WERI-Rb-1 (cell line): ENCODE data around the gene FAM135A.

Source experiments
- DNase-seq: peaks from one replicate; pipeline ENCODE4 v3.0.0-alpha.2; 2020
- H3K27ac ChIP-seq: fragments of 250-450 bp; sonication (Bioruptor Pico); 2 replicates; pipeline ENCODE4 v1.5.1; 2020; ENCODE audit warnings: mild to moderate bottlenecking, moderate library complexity
- H3K27me3 ChIP-seq: fragments of 250-450 bp; sonication (Bioruptor Pico); 2 replicates; pipeline ENCODE4 v1.5.1; 2021; ENCODE audit warnings: mild to moderate bottlenecking, low read depth, moderate library complexity; ENCODE audit not compliant: insufficient read depth, severe bottlenecking
- H3K36me3 ChIP-seq: fragments of 250-450 bp; sonication (Bioruptor Pico); 2 replicates; pipeline ENCODE4 v1.5.1; 2020; ENCODE audit warnings: mild to moderate bottlenecking, moderate library complexity
- H3K4me3 ChIP-seq: 2 replicates; pipeline ENCODE4 v1.5.1; 2011; ENCODE audit warnings: low read depth, mild to moderate bottlenecking, control low read depth, low read length
- H3K9me3 ChIP-seq: fragments of 250-450 bp; sonication (Bioruptor Pico); 2 replicates; pipeline ENCODE4 v1.5.1; 2021; ENCODE audit warnings: mild to moderate bottlenecking, moderate library complexity; ENCODE audit not compliant: severe bottlenecking
- TF ChIP-seq, protein P1 (sequence below): IDR thresholded peaks from 2 replicates; pipeline ENCODE4 v1.5.1; 2011; ENCODE audit warnings: low read depth, mild to moderate bottlenecking, control low read depth, inconsistent platforms, low read length

FAM135A gene

DNA sequence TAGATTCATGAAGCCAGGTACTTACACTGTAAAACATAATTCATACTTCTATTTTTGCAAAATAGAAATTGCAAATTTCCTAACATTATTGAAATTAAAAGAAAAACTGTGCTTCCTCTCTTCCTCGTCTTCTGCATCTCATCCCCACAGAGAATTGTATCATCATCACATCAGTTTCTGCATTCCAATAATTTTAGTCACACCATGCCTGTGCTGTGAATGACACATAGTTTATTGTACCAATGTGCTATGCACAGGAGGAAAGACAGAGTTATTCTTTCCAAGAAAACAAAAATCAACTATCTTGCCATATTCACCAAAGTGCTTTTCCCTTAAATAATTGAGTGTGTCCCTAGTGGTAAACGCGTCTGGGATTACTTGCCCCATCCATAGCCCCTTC is 38.1 kb upstream of the FAM135A start:
- no peak for DNase-seq

DNA sequence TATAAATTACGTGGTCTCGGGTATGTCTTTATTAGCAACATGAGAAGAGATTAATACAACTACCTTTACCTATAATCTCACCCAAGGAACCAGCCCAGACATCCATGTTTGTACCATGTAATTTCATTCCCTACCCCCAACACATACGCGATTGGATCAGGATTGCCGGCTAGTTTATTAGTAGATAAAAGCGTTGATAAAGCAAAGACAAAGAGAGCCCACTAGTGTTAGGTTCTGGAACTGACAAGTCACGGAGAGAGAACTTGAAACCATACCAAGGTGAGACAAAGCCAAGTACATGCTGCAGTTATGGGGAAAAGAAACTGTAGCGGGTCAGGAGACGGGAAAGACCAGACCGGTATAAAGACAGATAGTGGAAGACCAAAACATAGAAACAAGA is 37.4 kb upstream of the FAM135A start:
- H3K4me3 ChIP-seq: no peak overlapping the region

More for the DNA sequence above, 38.1 kb upstream of the FAM135A start:
- no peaks in the 10 kb centered on the region for H3K36me3 ChIP-seq
- H3K4me3 ChIP-seq: no peak overlapping the region
- TF ChIP-seq, protein P1, sequence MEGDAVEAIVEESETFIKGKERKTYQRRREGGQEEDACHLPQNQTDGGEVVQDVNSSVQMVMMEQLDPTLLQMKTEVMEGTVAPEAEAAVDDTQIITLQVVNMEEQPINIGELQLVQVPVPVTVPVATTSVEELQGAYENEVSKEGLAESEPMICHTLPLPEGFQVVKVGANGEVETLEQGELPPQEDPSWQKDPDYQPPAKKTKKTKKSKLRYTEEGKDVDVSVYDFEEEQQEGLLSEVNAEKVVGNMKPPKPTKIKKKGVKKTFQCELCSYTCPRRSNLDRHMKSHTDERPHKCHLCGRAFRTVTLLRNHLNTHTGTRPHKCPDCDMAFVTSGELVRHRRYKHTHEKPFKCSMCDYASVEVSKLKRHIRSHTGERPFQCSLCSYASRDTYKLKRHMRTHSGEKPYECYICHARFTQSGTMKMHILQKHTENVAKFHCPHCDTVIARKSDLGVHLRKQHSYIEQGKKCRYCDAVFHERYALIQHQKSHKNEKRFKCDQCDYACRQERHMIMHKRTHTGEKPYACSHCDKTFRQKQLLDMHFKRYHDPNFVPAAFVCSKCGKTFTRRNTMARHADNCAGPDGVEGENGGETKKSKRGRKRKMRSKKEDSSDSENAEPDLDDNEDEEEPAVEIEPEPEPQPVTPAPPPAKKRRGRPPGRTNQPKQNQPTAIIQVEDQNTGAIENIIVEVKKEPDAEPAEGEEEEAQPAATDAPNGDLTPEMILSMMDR: no peak
- H3K27me3 ChIP-seq: no peaks in the 10 kb centered on the region
- H3K9me3 ChIP-seq: no peaks in the 10 kb centered on the region
- H3K27ac ChIP-seq: no peak overlapping the region

DNA sequence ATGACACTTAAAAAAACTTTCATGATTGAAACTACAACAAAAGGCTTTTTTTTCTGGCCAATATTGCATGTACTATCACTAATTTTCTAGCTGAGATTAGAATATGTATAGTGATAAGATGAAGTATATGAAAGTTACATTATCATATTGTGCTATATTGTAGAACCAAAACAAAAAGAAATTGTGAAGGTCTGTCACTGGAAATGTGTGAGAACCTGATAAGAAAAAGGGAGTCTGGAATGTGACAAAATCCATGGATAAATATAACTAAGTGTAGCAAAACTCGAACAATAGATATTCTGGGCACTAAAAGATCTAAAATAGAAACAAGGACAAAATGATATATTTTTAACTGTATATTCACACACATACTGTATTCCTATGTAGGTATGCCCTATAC is 36.7 kb upstream of the FAM135A start:
- DNase-seq: no peak
- Histone ChIP-seq H3K4me3 (no peak overlapping the region), H3K36me3 (no peaks in the 10 kb centered on the region), H3K27me3 (no peaks in the 10 kb centered on the region), H3K9me3 (no peaks in the 10 kb centered on the region), H3K27ac (no peak overlapping the region)
- TF ChIP-seq, protein P1: no peak

More for the DNA sequence above, 37.4 kb upstream of the FAM135A start:
- Histone ChIP-seq H3K27ac (no peak overlapping the region), H3K9me3 (no peaks in the 10 kb centered on the region), H3K27me3 (no peaks in the 10 kb centered on the region), H3K36me3 (no peaks in the 10 kb centered on the region)
- TF ChIP-seq, protein P1: peak; percentile 43
- no peak for DNase-seq

DNA sequence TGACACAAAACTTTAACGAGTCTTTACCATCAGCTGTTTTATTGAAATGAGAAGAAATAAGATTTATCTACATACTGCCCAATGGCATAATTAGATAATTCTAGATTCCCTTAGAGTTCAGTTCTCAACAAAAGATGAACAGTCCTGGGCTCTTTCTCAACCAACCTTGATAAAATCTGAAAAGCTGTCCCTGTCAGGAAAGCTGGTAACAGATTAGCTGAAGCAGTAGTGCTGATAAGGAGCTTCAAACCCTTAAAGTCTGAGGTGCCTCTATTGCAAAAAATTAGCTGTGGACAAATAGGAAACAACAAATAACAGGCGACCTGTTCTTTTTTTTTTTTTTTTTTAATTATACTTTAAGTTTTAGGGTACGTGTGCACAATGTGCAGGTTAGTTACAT is 35.9 kb upstream of the FAM135A start:
- H3K27ac ChIP-seq: no peak overlapping the region
- H3K9me3 ChIP-seq: no peaks in the 10 kb centered on the region
- TF ChIP-seq, protein P1: no peak
- DNase-seq: no peak
- no peak overlapping the region for H3K4me3 ChIP-seq
- no peaks in the 10 kb centered on the region for H3K36me3 ChIP-seq
- no peaks in the 10 kb centered on the region for H3K27me3 ChIP-seq

DNA sequence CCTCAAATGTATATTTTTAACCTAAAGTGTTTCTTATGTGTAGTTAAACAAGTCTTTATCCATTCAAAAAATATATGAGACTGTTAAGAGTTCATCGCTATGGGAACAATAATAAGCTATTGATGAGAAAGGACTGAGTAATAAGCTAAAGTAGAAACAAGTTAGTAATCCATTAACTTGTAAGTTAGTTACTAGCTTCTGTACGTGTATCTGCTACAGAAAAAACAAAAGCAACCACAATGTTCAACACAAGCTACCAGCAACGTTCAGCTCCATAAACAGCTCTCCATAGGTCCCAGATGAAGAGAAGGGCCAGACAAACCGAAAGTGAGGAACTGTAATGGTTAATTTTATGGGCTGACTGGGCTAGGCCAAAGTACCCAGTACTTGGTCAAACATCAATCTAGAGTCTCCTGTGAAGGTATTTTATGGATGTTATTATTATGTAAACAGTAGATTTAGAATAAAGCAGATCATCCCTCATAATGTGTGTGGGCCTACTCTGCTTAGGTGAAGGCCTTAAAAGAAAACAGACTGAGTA is 33.8 kb upstream of the FAM135A start:
- H3K27me3 ChIP-seq: no peaks in the 10 kb centered on the region
- TF ChIP-seq, protein P1: no peak
- H3K4me3 ChIP-seq: no peak overlapping the region
- H3K36me3 ChIP-seq: no peaks in the 10 kb centered on the region
- no peak for DNase-seq
- no peak overlapping the region for H3K27ac ChIP-seq
- H3K9me3 ChIP-seq: no peaks in the 10 kb centered on the region

DNA sequence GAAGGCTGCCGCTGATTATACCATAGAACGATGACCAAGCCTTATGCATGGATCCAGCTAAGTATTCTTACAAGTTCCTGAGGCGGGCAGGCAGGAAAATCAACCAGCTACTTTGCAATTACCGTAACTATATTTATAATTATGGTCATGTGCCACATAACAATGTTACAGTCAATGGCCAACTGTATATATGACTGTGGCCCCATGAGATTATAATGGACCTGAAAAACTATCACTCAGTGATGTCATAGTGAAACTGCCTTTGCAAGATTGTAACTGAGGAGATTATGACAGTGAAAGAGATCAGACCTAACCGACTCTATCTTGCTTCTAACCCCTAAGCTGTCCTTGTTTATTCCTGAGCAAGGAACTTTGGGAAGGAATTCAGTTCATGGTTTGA is 33.1 kb upstream of the FAM135A start:
- Histone ChIP-seq H3K4me3 (no peak overlapping the region), H3K9me3 (no peaks in the 10 kb centered on the region)
- TF ChIP-seq, protein P1: no peak

More for the DNA sequence above, 33.1 kb upstream of the FAM135A start:
- H3K27ac ChIP-seq: no peak overlapping the region
- H3K36me3 ChIP-seq: no peaks in the 10 kb centered on the region
- DNase-seq: no peak
- H3K27me3 ChIP-seq: no peaks in the 10 kb centered on the region
